OCI-LY7 (cell line): ENCODE results near the gene CHD8.

Experiments used
- EZH2phosphoT487 ChIP-seq: fragments of 200-600 bp; sonication (generic); IDR thresholded peaks from 2 replicates; pipeline ENCODE4 v1.6.1; 2018; ENCODE audit warnings: low read depth, borderline replicate concordance, mild to moderate bottlenecking, mixed run types, antibody characterized with exemption, low read length, moderate library complexity, mixed read lengths
- TF ChIP-seq, protein P1 (sequence below): fragments of 200-600 bp; sonication (generic); conservative IDR thresholded peaks from 2 replicates; pipeline ENCODE4 v1.5.1; 2014; ENCODE audit warnings: mild to moderate bottlenecking, antibody characterized with exemption, low read length, moderate library complexity, mixed read lengths

DNA sequence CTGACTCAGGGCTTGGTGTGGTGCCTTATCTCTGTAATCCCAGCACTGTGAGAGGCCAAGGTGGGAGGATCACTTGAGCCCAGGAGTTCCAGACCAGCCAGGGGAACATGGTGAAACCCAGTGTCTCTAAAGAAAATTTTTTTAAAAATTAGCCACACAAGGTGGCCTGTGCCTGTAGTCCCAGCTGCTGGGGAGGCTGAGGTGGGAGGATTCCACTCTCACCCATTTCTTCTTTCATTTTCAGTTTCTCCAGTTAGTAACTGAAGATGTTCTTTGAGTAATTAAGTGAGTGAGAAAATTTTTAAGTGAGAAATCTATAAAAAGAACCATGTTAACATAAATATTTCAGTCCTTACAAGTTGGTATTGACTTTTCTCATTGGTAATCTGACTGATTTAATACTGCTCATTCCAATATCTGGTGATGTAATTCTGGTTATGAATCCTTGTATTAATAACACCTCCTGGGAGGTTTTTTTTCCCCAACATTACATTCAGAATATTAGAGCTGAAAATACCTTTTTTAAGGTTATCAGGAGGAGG lies 49.2 kb upstream of the CHD8 start:
- TF ChIP-seq, protein P1, sequence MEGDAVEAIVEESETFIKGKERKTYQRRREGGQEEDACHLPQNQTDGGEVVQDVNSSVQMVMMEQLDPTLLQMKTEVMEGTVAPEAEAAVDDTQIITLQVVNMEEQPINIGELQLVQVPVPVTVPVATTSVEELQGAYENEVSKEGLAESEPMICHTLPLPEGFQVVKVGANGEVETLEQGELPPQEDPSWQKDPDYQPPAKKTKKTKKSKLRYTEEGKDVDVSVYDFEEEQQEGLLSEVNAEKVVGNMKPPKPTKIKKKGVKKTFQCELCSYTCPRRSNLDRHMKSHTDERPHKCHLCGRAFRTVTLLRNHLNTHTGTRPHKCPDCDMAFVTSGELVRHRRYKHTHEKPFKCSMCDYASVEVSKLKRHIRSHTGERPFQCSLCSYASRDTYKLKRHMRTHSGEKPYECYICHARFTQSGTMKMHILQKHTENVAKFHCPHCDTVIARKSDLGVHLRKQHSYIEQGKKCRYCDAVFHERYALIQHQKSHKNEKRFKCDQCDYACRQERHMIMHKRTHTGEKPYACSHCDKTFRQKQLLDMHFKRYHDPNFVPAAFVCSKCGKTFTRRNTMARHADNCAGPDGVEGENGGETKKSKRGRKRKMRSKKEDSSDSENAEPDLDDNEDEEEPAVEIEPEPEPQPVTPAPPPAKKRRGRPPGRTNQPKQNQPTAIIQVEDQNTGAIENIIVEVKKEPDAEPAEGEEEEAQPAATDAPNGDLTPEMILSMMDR, result no peak
- TF ChIP-seq EZH2phosphoT487, result no peak
